DND-41 (cell line): ENCODE measurements around the gene TMEM167A.

Experiments
- ATAC-seq: fragments of 200-7000 bp; cut with Tn5 transposase; 3 replicates; pipeline ENCODE4 v1.9.1; 2021; ENCODE audit warnings: low read depth; ENCODE audit not compliant: insufficient read depth
- DNase-seq: peaks from one replicate; pipeline ENCODE4 v3.0.0-alpha.2; 2020
- H2AFZ ChIP-seq: 2 replicates; pipeline ENCODE4 v1.6.0; 2012; ENCODE audit warnings: low read depth, low read length
- H3K27ac ChIP-seq: 2 replicates; pipeline ENCODE4 v1.5.1; 2012; ENCODE audit warnings: low read length, inconsistent platforms
- H3K27me3 ChIP-seq: fragments of 200-600 bp; sonication (generic); 2 replicates; pipeline ENCODE4 v1.6.0; 2012; ENCODE audit warnings: low read length, mild to moderate bottlenecking, inconsistent platforms; ENCODE audit not compliant: insufficient read depth, poor library complexity
- H3K36me3 ChIP-seq: 2 replicates; pipeline ENCODE4 v1.5.1; 2012; ENCODE audit warnings: low read length, inconsistent platforms; ENCODE audit not compliant: insufficient read depth
- H3K4me1 ChIP-seq: 2 replicates; pipeline ENCODE4 v1.5.1; 2012; ENCODE audit warnings: mild to moderate bottlenecking, low read length; ENCODE audit not compliant: insufficient read depth
- H3K4me2 ChIP-seq: 2 replicates; pipeline ENCODE4 v1.6.0; 2012; ENCODE audit warnings: mild to moderate bottlenecking, moderate library complexity, low read length, inconsistent platforms; ENCODE audit not compliant: insufficient read depth
- H3K4me3 ChIP-seq, 2 experiments: fragments of 200-600 bp in 1 of 2; shearing (Covaris generic) in 1 of 2; 2 replicates each; pipeline ENCODE4 v1.5.1; 2012 to 2016; ENCODE audit warnings: inconsistent platforms in 2 of 2, low read length in 2 of 2, mild to moderate bottlenecking in 2 of 2, low read depth in 1 of 2, moderate library complexity in 1 of 2
- H3K79me2 ChIP-seq: 2 replicates; pipeline ENCODE4 v1.6.0; 2012; ENCODE audit warnings: low read length, inconsistent platforms; ENCODE audit not compliant: insufficient read depth
- H3K9ac ChIP-seq: 2 replicates; pipeline ENCODE4 v1.6.0; 2012; ENCODE audit warnings: low read depth, mild to moderate bottlenecking, inconsistent platforms, low read length, moderate library complexity
- H3K9me3 ChIP-seq: 2 replicates; pipeline ENCODE4 v1.5.1; 2012; ENCODE audit warnings: low read length, moderate library complexity, mild to moderate bottlenecking, inconsistent platforms; ENCODE audit not compliant: insufficient read depth, severe bottlenecking
- H4K20me1 ChIP-seq: 2 replicates; pipeline ENCODE4 v1.6.0; 2012; ENCODE audit warnings: low read length; ENCODE audit not compliant: insufficient read depth
- CTCF ChIP-seq: IDR thresholded peaks from 2 replicates; pipeline ENCODE4 v1.5.1; 2012; ENCODE audit warnings: borderline replicate concordance, low read length, moderate library complexity, mild to moderate bottlenecking; ENCODE audit not compliant: poor library complexity, severe bottlenecking; ENCODE audit errors: extremely low read depth
- EZH2 ChIP-seq: IDR thresholded peaks from 3 replicates; pipeline ENCODE4 v1.6.1; 2012; ENCODE audit warnings: borderline replicate concordance, low read depth, mild to moderate bottlenecking, moderate library complexity, low read length, inconsistent platforms; ENCODE audit not compliant: severe bottlenecking

Gene TMEM167A

DNA sequence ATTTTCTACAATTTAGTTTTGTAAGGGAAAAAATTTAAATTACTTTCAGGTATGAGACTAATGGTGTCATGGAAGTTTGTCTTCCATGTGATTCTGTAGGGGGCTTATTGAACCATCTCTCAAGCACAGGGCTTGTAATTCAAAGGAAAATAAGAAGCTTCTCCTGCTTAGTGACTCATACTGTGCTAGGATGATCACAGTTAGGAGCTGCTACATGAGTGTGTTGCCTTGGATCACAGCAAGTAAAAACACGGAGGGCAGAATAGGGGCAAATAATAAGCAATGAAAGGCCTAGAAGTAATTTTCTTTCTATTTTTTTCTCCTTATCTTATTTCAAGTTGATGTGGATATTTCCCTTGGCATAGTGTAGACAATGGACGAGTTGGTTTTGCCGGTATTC is 28.9 kb downstream of the TMEM167A start:
- Histone ChIP-seq H3K36me3 (peaks cover 35% of the 10 kb centered on the region; the same call in 1 of the 2 replicates), H3K4me1 (no peaks in the 10 kb centered on the region), H3K4me2 (no peak overlapping the region), H3K4me3 (no peak overlapping the region), H2AFZ (no peak overlapping the region), H3K9ac (no peak overlapping the region), H3K27ac (no peak overlapping the region), H3K79me2 (no peaks in the 10 kb centered on the region), H4K20me1 (no peaks in the 10 kb centered on the region), H3K27me3 (no peaks in the 10 kb centered on the region), H3K9me3 (no peaks in the 10 kb centered on the region)
- no peak for TF ChIP-seq EZH2
- no peak for TF ChIP-seq CTCF
- DNase-seq, result no peak
- no peak for ATAC-seq

DNA sequence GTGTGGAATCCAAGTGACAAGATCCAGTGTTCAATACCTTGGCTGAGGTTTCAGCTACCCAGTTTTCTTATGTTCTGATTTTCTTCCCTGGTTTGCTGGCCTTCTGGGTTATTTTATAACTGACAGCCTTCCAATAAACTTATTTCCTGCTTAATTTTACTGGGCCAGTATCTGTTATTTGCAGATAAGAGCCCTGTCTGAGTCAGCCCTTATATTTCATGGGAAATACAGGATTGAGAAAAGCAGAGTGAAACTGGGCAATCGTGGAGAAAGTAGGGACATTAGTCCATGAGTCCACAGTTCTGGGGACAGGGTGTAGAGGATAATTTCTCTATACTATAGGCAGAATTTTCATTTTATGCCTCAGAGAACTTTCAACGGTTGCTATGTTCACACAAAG is 32.3 kb downstream of the TMEM167A start:
- no peak for TF ChIP-seq EZH2
- TF ChIP-seq CTCF, result no peak
- no peak for DNase-seq
- ATAC-seq, result no peak

DNA sequence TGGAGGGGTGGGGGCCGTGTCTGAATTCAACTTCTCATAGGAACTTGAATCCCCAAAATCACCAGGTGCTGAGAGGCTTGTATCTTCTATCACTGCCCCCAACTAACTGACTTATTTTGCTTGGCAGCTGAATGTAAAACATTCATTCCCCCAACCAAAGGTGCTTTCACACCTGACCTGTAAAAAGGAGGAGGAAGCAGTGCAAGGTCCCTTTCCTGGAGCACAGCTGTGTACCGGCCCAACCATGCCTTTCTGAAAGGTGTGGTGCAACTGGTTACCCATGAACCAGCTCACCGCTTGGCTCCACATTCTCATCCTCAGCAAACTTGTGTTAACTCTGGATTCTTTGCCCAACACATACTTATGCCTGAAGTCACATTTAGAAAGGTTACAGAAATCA is 34.7 kb downstream of the TMEM167A start:
- Histone ChIP-seq H3K9me3 (no peaks in the 10 kb centered on the region), H3K4me3 (no peak overlapping the region), H3K9ac (no peak overlapping the region), H3K79me2 (no peaks in the 10 kb centered on the region), H2AFZ (no peak overlapping the region), H3K27ac (no peak overlapping the region), H3K4me1 (no peaks in the 10 kb centered on the region), H3K27me3 (no peaks in the 10 kb centered on the region), H3K4me2 (no peak overlapping the region), H3K36me3 (no peaks in the 10 kb centered on the region), H4K20me1 (no peaks in the 10 kb centered on the region)
- no peak for TF ChIP-seq EZH2
- TF ChIP-seq CTCF, result no peak
- DNase-seq (no peak), ATAC-seq (no peak)

More for the DNA sequence above, 32.3 kb downstream of the TMEM167A start:
- no peaks in the 10 kb centered on the region for H3K9me3 ChIP-seq
- no peak overlapping the region for H3K9ac ChIP-seq
- peaks cover 7% of the 10 kb centered on the region; the same call in 1 of the 2 replicates for H3K36me3 ChIP-seq
- no peaks in the 10 kb centered on the region for H3K4me1 ChIP-seq
- no peaks in the 10 kb centered on the region for H3K79me2 ChIP-seq
- no peaks in the 10 kb centered on the region for H3K27me3 ChIP-seq
- H3K4me2 ChIP-seq, result no peak overlapping the region
- H4K20me1 ChIP-seq, result no peaks in the 10 kb centered on the region
- H2AFZ ChIP-seq, result no peak overlapping the region
- H3K4me3 ChIP-seq, result no peak overlapping the region
- no peak overlapping the region for H3K27ac ChIP-seq

GRCh38 chr5:83038924-83039323 is 38.3 kb downstream of the TMEM167A start:
- Histone ChIP-seq H3K27me3 (no peaks in the 10 kb centered on the region), H3K9me3 (no peaks in the 10 kb centered on the region), H3K9ac (no peak overlapping the region), H4K20me1 (no peaks in the 10 kb centered on the region), H3K4me3 (no peak overlapping the region), H2AFZ (no peak overlapping the region), H3K27ac (no peak overlapping the region), H3K4me2 (no peak overlapping the region), H3K4me1 (no peaks in the 10 kb centered on the region), H3K79me2 (no peaks in the 10 kb centered on the region), H3K36me3 (no peaks in the 10 kb centered on the region)
- DNase-seq (no peak), ATAC-seq (no peak)
- TF ChIP-seq EZH2, result no peak
- TF ChIP-seq CTCF, result no peak
